ENCODE results near the gene ZBTB16.

The ZBTB16 gene

GRCh38 chr11:114163229-114163631 is 103.7 kb downstream of the ZBTB16 start (continued):
- no peak for TF ChIP-seq YY1 (tag by site-specific recombination; IDR thresholded peaks at IDR 0.05)
- TF ChIP-seq ZNF830 (tag by site-specific recombination; IDR thresholded peaks at IDR 0.05; ENCODE audit: low read depth), result no peak
- TF ChIP-seq ZNF549 (tag by site-specific recombination; IDR thresholded peaks at IDR 0.05), result no peak
- no peak for TF ChIP-seq ZNF140 (tag by site-specific recombination; IDR thresholded peaks at IDR 0.05)
- no peak for TF ChIP-seq ZNF561 (tag by site-specific recombination; IDR thresholded peaks at IDR 0.05; ENCODE audit: borderline replicate concordance)
- no peak for TF ChIP-seq ZNF350 (tag by site-specific recombination; IDR thresholded peaks at IDR 0.05)
- TF ChIP-seq, protein P1, sequence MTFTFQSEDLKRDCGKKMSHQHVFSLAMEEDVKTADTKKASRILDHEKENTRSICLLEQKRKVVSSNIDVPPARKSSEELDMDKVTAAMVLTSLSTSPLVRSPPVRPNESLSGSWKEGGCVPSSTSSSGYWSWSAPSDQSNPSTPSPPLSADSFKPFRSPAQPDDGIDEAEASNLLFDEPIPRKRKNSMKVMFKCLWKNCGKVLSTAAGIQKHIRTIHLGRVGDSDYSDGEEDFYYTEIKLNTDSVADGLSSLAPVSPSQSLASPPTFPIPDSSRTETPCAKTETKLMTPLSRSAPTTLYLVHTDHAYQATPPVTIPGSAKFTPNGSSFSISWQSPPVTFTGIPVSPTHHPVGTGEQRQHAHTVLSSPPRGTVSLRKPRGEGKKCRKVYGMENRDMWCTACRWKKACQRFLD (tag by site-specific recombination; IDR thresholded peaks at IDR 0.05), result no peak
- TF ChIP-seq PBX3 (CRISPR knock-in tag; IDR thresholded peaks at IDR 0.05), result no peak
- no peak for TF ChIP-seq ZNF600 (tag by site-specific recombination; IDR thresholded peaks at IDR 0.05)
- TF ChIP-seq ZNF311 (tag by site-specific recombination; IDR thresholded peaks at IDR 0.05; ENCODE audit: borderline replicate concordance), result no peak
- no peak for TF ChIP-seq ZNF23 (tag by site-specific recombination; IDR thresholded peaks at IDR 0.05; ENCODE audit: borderline replicate concordance)
- TF ChIP-seq ZNF548 (tag by site-specific recombination; IDR thresholded peaks at IDR 0.05), result no peak
- peak; percentile 74 for TF ChIP-seq PATZ1 (tag by site-specific recombination; IDR thresholded peaks at IDR 0.05)
- TF ChIP-seq ZNF629 (tag by site-specific recombination; IDR thresholded peaks at IDR 0.05), result no peak
- TF ChIP-seq, protein P2, sequence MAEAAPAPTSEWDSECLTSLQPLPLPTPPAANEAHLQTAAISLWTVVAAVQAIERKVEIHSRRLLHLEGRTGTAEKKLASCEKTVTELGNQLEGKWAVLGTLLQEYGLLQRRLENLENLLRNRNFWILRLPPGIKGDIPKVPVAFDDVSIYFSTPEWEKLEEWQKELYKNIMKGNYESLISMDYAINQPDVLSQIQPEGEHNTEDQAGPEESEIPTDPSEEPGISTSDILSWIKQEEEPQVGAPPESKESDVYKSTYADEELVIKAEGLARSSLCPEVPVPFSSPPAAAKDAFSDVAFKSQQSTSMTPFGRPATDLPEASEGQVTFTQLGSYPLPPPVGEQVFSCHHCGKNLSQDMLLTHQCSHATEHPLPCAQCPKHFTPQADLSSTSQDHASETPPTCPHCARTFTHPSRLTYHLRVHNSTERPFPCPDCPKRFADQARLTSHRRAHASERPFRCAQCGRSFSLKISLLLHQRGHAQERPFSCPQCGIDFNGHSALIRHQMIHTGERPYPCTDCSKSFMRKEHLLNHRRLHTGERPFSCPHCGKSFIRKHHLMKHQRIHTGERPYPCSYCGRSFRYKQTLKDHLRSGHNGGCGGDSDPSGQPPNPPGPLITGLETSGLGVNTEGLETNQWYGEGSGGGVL (tag by site-specific recombination; IDR thresholded peaks at IDR 0.05), result no peak
- TF ChIP-seq ZNF37A (tag by site-specific recombination; IDR thresholded peaks at IDR 0.05), result no peak
- TF ChIP-seq ZNF621 (tag by site-specific recombination; IDR thresholded peaks at IDR 0.05), result no peak
- no peak for TF ChIP-seq ZNF660 (tag by site-specific recombination; IDR thresholded peaks at IDR 0.05)
- TF ChIP-seq REST (tag by site-specific recombination; IDR thresholded peaks at IDR 0.05), result no peak
- TF ChIP-seq, protein P3, sequence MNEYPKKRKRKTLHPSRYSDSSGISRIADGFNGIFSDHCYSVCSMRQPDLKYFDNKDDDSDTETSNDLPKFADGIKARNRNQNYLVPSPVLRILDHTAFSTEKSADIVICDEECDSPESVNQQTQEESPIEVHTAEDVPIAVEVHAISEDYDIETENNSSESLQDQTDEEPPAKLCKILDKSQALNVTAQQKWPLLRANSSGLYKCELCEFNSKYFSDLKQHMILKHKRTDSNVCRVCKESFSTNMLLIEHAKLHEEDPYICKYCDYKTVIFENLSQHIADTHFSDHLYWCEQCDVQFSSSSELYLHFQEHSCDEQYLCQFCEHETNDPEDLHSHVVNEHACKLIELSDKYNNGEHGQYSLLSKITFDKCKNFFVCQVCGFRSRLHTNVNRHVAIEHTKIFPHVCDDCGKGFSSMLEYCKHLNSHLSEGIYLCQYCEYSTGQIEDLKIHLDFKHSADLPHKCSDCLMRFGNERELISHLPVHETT (tag by site-specific recombination; IDR thresholded peaks at IDR 0.05), result no peak
- TF ChIP-seq IKZF3 (tag by site-specific recombination; IDR thresholded peaks at IDR 0.05), result no peak
- TF ChIP-seq ZNF449 (tag by site-specific recombination; IDR thresholded peaks at IDR 0.05), result no peak
- TF ChIP-seq ZFP3 (tag by site-specific recombination; IDR thresholded peaks at IDR 0.05; ENCODE audit: low read depth), result no peak
- TF ChIP-seq, protein P4, sequence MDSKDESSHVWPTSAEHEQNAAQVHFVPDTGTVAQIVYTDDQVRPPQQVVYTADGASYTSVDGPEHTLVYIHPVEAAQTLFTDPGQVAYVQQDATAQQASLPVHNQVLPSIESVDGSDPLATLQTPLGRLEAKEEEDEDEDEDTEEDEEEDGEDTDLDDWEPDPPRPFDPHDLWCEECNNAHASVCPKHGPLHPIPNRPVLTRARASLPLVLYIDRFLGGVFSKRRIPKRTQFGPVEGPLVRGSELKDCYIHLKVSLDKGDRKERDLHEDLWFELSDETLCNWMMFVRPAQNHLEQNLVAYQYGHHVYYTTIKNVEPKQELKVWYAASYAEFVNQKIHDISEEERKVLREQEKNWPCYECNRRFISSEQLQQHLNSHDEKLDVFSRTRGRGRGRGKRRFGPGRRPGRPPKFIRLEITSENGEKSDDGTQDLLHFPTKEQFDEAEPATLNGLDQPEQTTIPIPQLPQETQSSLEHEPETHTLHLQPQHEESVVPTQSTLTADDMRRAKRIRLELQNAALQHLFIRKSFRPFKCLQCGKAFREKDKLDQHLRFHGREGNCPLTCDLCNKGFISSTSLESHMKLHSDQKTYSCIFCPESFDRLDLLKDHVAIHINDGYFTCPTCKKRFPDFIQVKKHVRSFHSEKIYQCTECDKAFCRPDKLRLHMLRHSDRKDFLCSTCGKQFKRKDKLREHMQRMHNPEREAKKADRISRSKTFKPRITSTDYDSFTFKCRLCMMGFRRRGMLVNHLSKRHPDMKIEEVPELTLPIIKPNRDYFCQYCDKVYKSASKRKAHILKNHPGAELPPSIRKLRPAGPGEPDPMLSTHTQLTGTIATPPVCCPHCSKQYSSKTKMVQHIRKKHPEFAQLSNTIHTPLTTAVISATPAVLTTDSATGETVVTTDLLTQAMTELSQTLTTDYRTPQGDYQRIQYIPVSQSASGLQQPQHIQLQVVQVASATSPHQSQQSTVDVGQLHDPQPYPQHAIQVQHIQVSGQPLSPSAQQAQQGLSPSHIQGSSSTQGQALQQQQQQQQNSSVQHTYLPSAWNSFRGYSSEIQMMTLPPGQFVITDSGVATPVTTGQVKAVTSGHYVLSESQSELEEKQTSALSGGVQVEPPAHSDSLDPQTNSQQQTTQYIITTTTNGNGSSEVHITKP (tag by site-specific recombination; IDR thresholded peaks at IDR 0.05), result peak; percentile 31; the same call in 1 of the 2 replicates

All from HEK293 (cell line).